Measurements from ENCODE around the gene OCRL.

The OCRL gene

DNA sequence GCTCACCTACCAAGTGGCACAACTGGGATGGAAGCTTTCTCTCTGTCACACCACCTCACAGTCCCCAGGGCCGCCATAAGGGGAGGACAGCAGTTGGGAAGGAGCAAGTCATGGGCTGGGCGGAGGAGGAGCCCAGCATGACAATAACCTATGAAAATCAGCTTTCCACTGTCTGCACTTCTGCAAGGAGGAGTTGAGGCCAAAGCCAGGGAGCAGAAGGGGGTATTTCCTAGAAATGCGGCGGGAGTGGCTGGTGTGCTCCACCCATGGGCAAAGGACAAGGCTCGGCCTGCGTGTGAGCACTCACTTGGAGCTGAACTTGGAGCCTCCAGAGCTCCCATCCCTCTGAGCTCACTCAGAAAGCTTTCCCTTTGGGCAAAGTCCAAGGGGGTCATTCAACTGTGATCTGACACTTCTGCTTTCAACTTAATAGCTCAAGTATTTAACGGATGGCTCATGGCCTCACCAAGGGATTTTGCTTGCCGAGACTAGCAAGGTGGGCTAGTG, 96.2 kb downstream of the OCRL start:
- TF ChIP-seq, protein P1, sequence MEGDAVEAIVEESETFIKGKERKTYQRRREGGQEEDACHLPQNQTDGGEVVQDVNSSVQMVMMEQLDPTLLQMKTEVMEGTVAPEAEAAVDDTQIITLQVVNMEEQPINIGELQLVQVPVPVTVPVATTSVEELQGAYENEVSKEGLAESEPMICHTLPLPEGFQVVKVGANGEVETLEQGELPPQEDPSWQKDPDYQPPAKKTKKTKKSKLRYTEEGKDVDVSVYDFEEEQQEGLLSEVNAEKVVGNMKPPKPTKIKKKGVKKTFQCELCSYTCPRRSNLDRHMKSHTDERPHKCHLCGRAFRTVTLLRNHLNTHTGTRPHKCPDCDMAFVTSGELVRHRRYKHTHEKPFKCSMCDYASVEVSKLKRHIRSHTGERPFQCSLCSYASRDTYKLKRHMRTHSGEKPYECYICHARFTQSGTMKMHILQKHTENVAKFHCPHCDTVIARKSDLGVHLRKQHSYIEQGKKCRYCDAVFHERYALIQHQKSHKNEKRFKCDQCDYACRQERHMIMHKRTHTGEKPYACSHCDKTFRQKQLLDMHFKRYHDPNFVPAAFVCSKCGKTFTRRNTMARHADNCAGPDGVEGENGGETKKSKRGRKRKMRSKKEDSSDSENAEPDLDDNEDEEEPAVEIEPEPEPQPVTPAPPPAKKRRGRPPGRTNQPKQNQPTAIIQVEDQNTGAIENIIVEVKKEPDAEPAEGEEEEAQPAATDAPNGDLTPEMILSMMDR (IDR thresholded peaks at IDR 0.05; ENCODE audit: low read depth, low read length) = no peak
- no peak for DNase-seq (ENCODE audit: low read depth in 2 of 2)

DNA sequence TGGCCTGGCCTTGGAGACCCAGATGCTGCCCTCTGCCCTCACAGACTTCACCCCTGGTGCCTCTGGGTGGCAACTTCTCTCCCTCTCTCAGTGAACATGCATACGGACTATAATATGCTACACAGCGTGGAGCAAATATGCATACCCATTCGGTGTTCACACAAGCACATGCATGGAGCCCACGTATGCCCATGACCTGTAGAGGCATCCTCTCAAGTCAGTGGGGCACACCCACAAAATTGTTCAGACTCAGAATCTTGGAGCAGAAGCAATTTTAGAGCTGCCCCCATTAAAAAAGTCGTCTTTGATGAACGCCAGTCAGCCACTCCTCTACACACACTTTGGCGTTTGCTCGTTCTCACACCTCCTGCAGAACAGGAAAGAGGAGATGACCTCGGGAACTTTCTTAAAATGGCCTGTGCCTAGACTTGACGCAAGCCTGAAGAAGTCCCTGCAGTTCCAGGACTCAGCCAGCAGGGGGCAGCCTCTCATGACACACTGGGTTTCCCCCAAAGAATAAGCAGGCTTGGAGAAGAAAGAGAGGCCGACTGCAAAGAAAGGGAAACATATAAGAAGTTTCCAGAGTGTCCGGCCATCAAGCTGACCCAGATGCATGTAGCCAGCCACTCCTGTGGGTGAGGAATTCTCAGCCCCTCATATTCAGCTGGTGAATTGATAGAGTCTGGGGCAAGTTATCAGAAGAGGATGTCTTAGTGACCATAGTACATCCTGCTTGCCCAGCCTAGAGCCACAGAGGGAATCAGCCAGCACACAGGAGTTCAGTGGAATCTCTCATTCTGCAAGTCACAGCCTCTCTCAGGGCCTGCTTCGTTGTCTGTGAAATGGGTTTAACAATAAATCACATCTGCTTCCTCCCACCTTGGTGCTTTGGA, 97.4 kb downstream of the OCRL start:
- no peak overlapping the region for H3K4me3 ChIP-seq (replicated peaks in 1 of 2; ENCODE audit: low read depth in 2 of 2, low read length in 2 of 2)
- DNase-seq (ENCODE audit: low read depth in 2 of 2) = peak; percentile 77
- TF ChIP-seq, protein P1 (IDR thresholded peaks at IDR 0.05; ENCODE audit: low read depth, low read length) = peak; percentile 78

More for the DNA sequence above, 96.2 kb downstream of the OCRL start:
- no peak overlapping the region for H3K4me3 ChIP-seq (replicated peaks in 1 of 2; ENCODE audit: low read depth in 2 of 2, low read length in 2 of 2)

GRCh38 chrX:129638917-129639316, 98.9 kb downstream of the OCRL start:
- no peak for DNase-seq (ENCODE audit: low read depth in 2 of 2)
- TF ChIP-seq, protein P1 (IDR thresholded peaks at IDR 0.05; ENCODE audit: low read depth, low read length) = no peak
- H3K4me3 ChIP-seq (replicated peaks in 1 of 2; ENCODE audit: low read depth in 2 of 2, low read length in 2 of 2) = no peak overlapping the region

GRCh38 chrX:129640737-129641136, 100.7 kb downstream of the OCRL start:
- H3K4me3 ChIP-seq (replicated peaks in 1 of 2; ENCODE audit: low read depth in 2 of 2, low read length in 2 of 2) = no peak overlapping the region
- TF ChIP-seq, protein P1 (IDR thresholded peaks at IDR 0.05; ENCODE audit: low read depth, low read length) = no peak
- no peak for DNase-seq (ENCODE audit: low read depth in 2 of 2)

GRCh38 chrX:129641469-129641868, 101.4 kb downstream of the OCRL start:
- DNase-seq (ENCODE audit: low read depth in 2 of 2) = no peak
- no peak overlapping the region for H3K4me3 ChIP-seq (replicated peaks in 1 of 2; ENCODE audit: low read depth in 2 of 2, low read length in 2 of 2)
- TF ChIP-seq, protein P1 (IDR thresholded peaks at IDR 0.05; ENCODE audit: low read depth, low read length) = no peak

- TF ChIP-seq, protein P1 (IDR thresholded peaks at IDR 0.05; ENCODE audit: low read depth, low read length) = no peak
- no peak overlapping the region for H3K4me3 ChIP-seq (replicated peaks in 1 of 2; ENCODE audit: low read depth in 2 of 2, low read length in 2 of 2)
- DNase-seq (ENCODE audit: low read depth in 2 of 2) = peak; percentile 54 to 59
Measured at GRCh38 chrX:129641941-129642340, 101.9 kb downstream of the OCRL start.
